KOPT-K1 (cell line): ENCODE data around the gene PTPRM.
"Not testable (repeated sequence)": the region's sequence is repeated elsewhere in the genome, so short reads cannot be mapped to it uniquely, and the experiment has no call there.

Source experiments
- H3K27ac ChIP-seq: fragments of 200-600 bp; sonication (generic); 2 replicates; pipeline ENCODE4 v1.5.1; 2016; ENCODE audit warnings: antibody characterized with exemption, mild to moderate bottlenecking, low read depth, low read length; ENCODE audit not compliant: poor library complexity, severe bottlenecking
- H3K36me3 ChIP-seq: fragments of 200-600 bp; sonication (generic); 2 replicates; pipeline ENCODE4 v1.5.1; 2017; ENCODE audit warnings: antibody characterized with exemption, mild to moderate bottlenecking, low read length, moderate library complexity; ENCODE audit not compliant: insufficient read depth
- H3K9me3 ChIP-seq: fragments of 200-600 bp; sonication (generic); 2 replicates; pipeline ENCODE4 v1.5.1; 2017; ENCODE audit warnings: antibody characterized with exemption, low read length, mild to moderate bottlenecking; ENCODE audit not compliant: insufficient read depth, poor library complexity, severe bottlenecking

Gene PTPRM

GRCh38 chr18:7725897-7726296, 158.8 kb downstream of the PTPRM start:
- Histone ChIP-seq H3K9me3 (no peaks in the 10 kb centered on the region), H3K36me3 (no peaks in the 10 kb centered on the region), H3K27ac (no peak overlapping the region)

GRCh38 chr18:7726522-7726921, 159.4 kb downstream of the PTPRM start:
- Histone ChIP-seq H3K9me3 (no peaks in the 10 kb centered on the region), H3K27ac (no peak overlapping the region), H3K36me3 (no peaks in the 10 kb centered on the region)

- Histone ChIP-seq H3K27ac (no peak overlapping the region), H3K9me3 (no peaks in the 10 kb centered on the region), H3K36me3 (no peaks in the 10 kb centered on the region)
These were observed 160.4 kb downstream of the PTPRM start for GRCh38 chr18:7727361-7728076.

GRCh38 chr18:7728297-7728696, 161.2 kb downstream of the PTPRM start:
- no peak overlapping the region for H3K27ac ChIP-seq
- H3K9me3 ChIP-seq, result no peaks in the 10 kb centered on the region
- no peaks in the 10 kb centered on the region for H3K36me3 ChIP-seq

- H3K9me3 ChIP-seq, result no peaks in the 10 kb centered on the region
- H3K27ac ChIP-seq, result no peak overlapping the region
- no peaks in the 10 kb centered on the region for H3K36me3 ChIP-seq
These were observed 162.8 kb downstream of the PTPRM start for GRCh38 chr18:7729868-7730267.

- Histone ChIP-seq H3K9me3 (no peaks in the 10 kb centered on the region), H3K27ac (no peak overlapping the region), H3K36me3 (no peaks in the 10 kb centered on the region)
These were observed 163.6 kb downstream of the PTPRM start for GRCh38 chr18:7730682-7731081.

GRCh38 chr18:7733642-7734041, 166.5 kb downstream of the PTPRM start:
- Histone ChIP-seq H3K36me3 (no peaks in the 10 kb centered on the region), H3K9me3 (no peaks in the 10 kb centered on the region), H3K27ac (no peak overlapping the region)

- H3K9me3 ChIP-seq, result no peaks in the 10 kb centered on the region
- H3K36me3 ChIP-seq, result no peaks in the 10 kb centered on the region
- no peak overlapping the region for H3K27ac ChIP-seq
These were observed 168.1 kb downstream of the PTPRM start for GRCh38 chr18:7735196-7735595.

GRCh38 chr18:7735626-7736175, 168.6 kb downstream of the PTPRM start:
- Histone ChIP-seq H3K36me3 (no peaks in the 10 kb centered on the region), H3K27ac (no peak overlapping the region), H3K9me3 (no peaks in the 10 kb centered on the region)

- H3K27ac ChIP-seq, H3K36me3 ChIP-seq, H3K9me3 ChIP-seq: not testable (repeated sequence)
These were observed 169.4 kb downstream of the PTPRM start for GRCh38 chr18:7736526-7736925.

- no peak overlapping the region for H3K27ac ChIP-seq
- H3K9me3 ChIP-seq, result no peaks in the 10 kb centered on the region
- no peaks in the 10 kb centered on the region for H3K36me3 ChIP-seq
These were observed 170.4 kb downstream of the PTPRM start for GRCh38 chr18:7737550-7737949.

- Histone ChIP-seq H3K36me3 (no peaks in the 10 kb centered on the region), H3K9me3 (no peaks in the 10 kb centered on the region), H3K27ac (no peak overlapping the region)
These were observed 173.7 kb downstream of the PTPRM start for GRCh38 chr18:7740821-7741220.

- Histone ChIP-seq H3K36me3 (no peaks in the 10 kb centered on the region), H3K27ac (no peak overlapping the region), H3K9me3 (no peaks in the 10 kb centered on the region)
These were observed 174.5 kb downstream of the PTPRM start for GRCh38 chr18:7741640-7742039.

GRCh38 chr18:7742224-7742623, 175.1 kb downstream of the PTPRM start:
- Histone ChIP-seq H3K27ac (no peak overlapping the region), H3K36me3 (no peaks in the 10 kb centered on the region), H3K9me3 (no peaks in the 10 kb centered on the region)

- H3K36me3 ChIP-seq, result no peaks in the 10 kb centered on the region
- no peak overlapping the region for H3K27ac ChIP-seq
- no peaks in the 10 kb centered on the region for H3K9me3 ChIP-seq
These were observed 176.1 kb downstream of the PTPRM start for GRCh38 chr18:7743256-7743655.

- Histone ChIP-seq H3K36me3 (no peaks in the 10 kb centered on the region), H3K27ac (no peak overlapping the region), H3K9me3 (no peaks in the 10 kb centered on the region)
These were observed 179.0 kb downstream of the PTPRM start for GRCh38 chr18:7746106-7746505.
